HG03060 (cell line): ENCODE data around the gene ANKRD44.
"Not testable (repeated sequence)": the region's sequence is repeated elsewhere in the genome, so short reads cannot be mapped to it uniquely, and the experiment has no call there.

Experiments
- ATAC-seq: cut with Tn5 transposase; IDR thresholded peaks from one replicate; pipeline ENCODE4 v1.9.1; 2021; ENCODE audit warnings: low read depth, moderate number of reproducible peaks; ENCODE audit not compliant: unreplicated experiment

ANKRD44 gene

GRCh38 chr2:197242719-197243118 lies 67.9 kb downstream of the ANKRD44 start:
- no peak for ATAC-seq

GRCh38 chr2:197241596-197241995 lies 69.0 kb downstream of the ANKRD44 start:
- no peak for ATAC-seq

- ATAC-seq = no peak
Measured at GRCh38 chr2:197241153-197241552, 69.4 kb downstream of the ANKRD44 start.

GRCh38 chr2:197240421-197241041 lies 70.0 kb downstream of the ANKRD44 start:
- no peak for ATAC-seq

- not testable (repeated sequence) for ATAC-seq
Measured at GRCh38 chr2:197240018-197240417, 70.6 kb downstream of the ANKRD44 start.

GRCh38 chr2:197239434-197239833 lies 71.1 kb downstream of the ANKRD44 start:
- peak; percentile 41 for ATAC-seq

GRCh38 chr2:197238043-197238365 lies 72.6 kb downstream of the ANKRD44 start:
- ATAC-seq = peak; percentile 38

- ATAC-seq = no peak
Measured at GRCh38 chr2:197237291-197238042, 73.1 kb downstream of the ANKRD44 start.

GRCh38 chr2:197236816-197237215 lies 73.8 kb downstream of the ANKRD44 start:
- ATAC-seq = no peak

- no peak for ATAC-seq
Measured at GRCh38 chr2:197236159-197236558, 74.4 kb downstream of the ANKRD44 start.

GRCh38 chr2:197235711-197236110 lies 74.9 kb downstream of the ANKRD44 start:
- ATAC-seq = no peak

GRCh38 chr2:197234671-197235191 lies 75.8 kb downstream of the ANKRD44 start:
- no peak for ATAC-seq

GRCh38 chr2:197233473-197233872 lies 77.1 kb downstream of the ANKRD44 start:
- no peak for ATAC-seq

GRCh38 chr2:197232010-197232409 lies 78.6 kb downstream of the ANKRD44 start:
- no peak for ATAC-seq

- no peak for ATAC-seq
Measured at GRCh38 chr2:197229509-197230443, 80.8 kb downstream of the ANKRD44 start.

GRCh38 chr2:197223451-197223850 lies 87.1 kb downstream of the ANKRD44 start:
- no peak for ATAC-seq

- ATAC-seq = no peak
Measured at GRCh38 chr2:197219636-197220035, 90.9 kb downstream of the ANKRD44 start.

GRCh38 chr2:197217541-197217940 lies 93.0 kb downstream of the ANKRD44 start:
- no peak for ATAC-seq

GRCh38 chr2:197216361-197216979 lies 94.1 kb downstream of the ANKRD44 start:
- peak; percentile 68 for ATAC-seq

- ATAC-seq = peak; percentile 32
Measured at GRCh38 chr2:197215748-197216360, 94.7 kb downstream of the ANKRD44 start.
